Measurements from ENCODE around the gene C20orf96. TPM values are rescaled to one million over a fixed set of nuclear protein-coding genes. Genes with fewer than 3 reads are reported as not detected.
"Not testable (repeated sequence)": the region's sequence is repeated elsewhere in the genome, so short reads cannot be mapped to it uniquely, and the experiment has no call there.

C20orf96 gene
- 17.0 and 20.0 TPM in 2 replicates for total RNA-seq
- polyA plus RNA-seq = 17.2 and 17.7 TPM in 2 replicates
- polyA plus RNA-seq (2011; cell fraction: cytosol; rRNA removed) = 14.0 and 14.3 TPM in 2 replicates
- polyA plus RNA-seq (2011; cell fraction: nucleus; rRNA removed) = 51.4 and 61.9 TPM in 2 replicates
- polyA plus RNA-seq (2012) = 22.2 and 23.0 TPM in 2 replicates
- polyA minus RNA-seq = 9.0 and 15.1 TPM in 2 replicates
- not detected for polyA minus RNA-seq (2011; cell fraction: cytosol; rRNA and poly(A)+ RNA removed)
- polyA minus RNA-seq (2011; cell fraction: nucleus; rRNA and poly(A)+ RNA removed) = 14.0 and 17.0 TPM in 2 replicates
- percentile 56 among the genes with signal in this experiment for Bru-seq, nascent RNA
- percentile 68 among the genes with signal in this experiment for BruChase-seq, experiment 1, labeled RNA remaining after a 6-hour chase
- percentile 62 among the genes with signal in this experiment for BruChase-seq, experiment 2, labeled RNA remaining after a 2-hour chase
- long read RNA-seq, transcript C20orf96-202 (9 exons, 1,420 nt) = major isoform, 16 of 64 reads
- long read RNA-seq, partial matches to known transcripts = 13 of 64 reads
- long read RNA-seq, other reads (novel, unspliced or antisense) = 34 of 64 reads

- Histone ChIP-seq H4K20me1 (replicated peaks; ENCODE audit: control insufficient read depth, extremely low read depth, insufficient read depth, low read length) (no peaks in the 10 kb centered on the region), H3K9me3 (replicated peaks; ENCODE audit: control insufficient read depth, insufficient read depth, low read length) (no peaks in the 10 kb centered on the region), H3K27ac (ENCODE audit: insufficient read depth, low read depth, low read length) (peak within 1 kb of the TSS; percentile 54), H2AFZ (ENCODE audit: low read depth, low read length) (peak within 1 kb of the TSS; percentile 87), H3K27me3 (ENCODE audit: control insufficient read depth in 2 of 2, insufficient read depth in 2 of 2, low read length in 2 of 2) (no peaks in the 10 kb centered on the region), H3K4me3 (replicated peaks in 1 of 3; ENCODE audit: insufficient read depth in 1 of 3, low read depth in 1 of 3, low read length in 3 of 3) (peak within 1 kb of the TSS; percentile 82 to 98 (median 87)), H3K36me3 (ENCODE audit: control insufficient read depth in 2 of 2, extremely low read depth in 1 of 2, insufficient read depth in 2 of 2, low read length in 2 of 2) (no peaks in the 10 kb centered on the region), H3K79me2 (ENCODE audit: control insufficient read depth, insufficient read depth, low read length) (peaks cover 11% of the 10 kb centered on the region), H3K4me1 (ENCODE audit: control insufficient read depth, extremely low read depth, insufficient read depth, low read length) (peaks cover 27% of the 10 kb centered on the region), H3K4me2 (ENCODE audit: insufficient read depth, low read length) (peak within 1 kb of the TSS; percentile 86), H3K9ac (replicated peaks; ENCODE audit: extremely low read depth, insufficient read depth, low read length) (peak within 1 kb of the TSS; percentile 78), H3K9me1 (replicated peaks; ENCODE audit: control insufficient read depth, extremely low read depth, insufficient read depth, low read length) (no peaks in the 10 kb centered on the region)
- DNase-seq (ENCODE audit: low read depth, low spot score) (peak; percentile 94), FAIRE-seq (peak; percentile 98)
- TF ChIP-seq GATA2 (IDR thresholded peaks at IDR 0.05; ENCODE audit: insufficient read depth, insufficient read length, low read depth, low read length) (no peak), POLR2A (IDR thresholded peaks at IDR 0.05; ENCODE audit: low read depth, low read length) (peak; percentile 70), EZH2 (IDR thresholded peaks at IDR 0.05; ENCODE audit: borderline replicate concordance, low read depth, low read length, severe bottlenecking) (no peak), JUN (IDR thresholded peaks at IDR 0.05; ENCODE audit: borderline replicate concordance, insufficient read depth, insufficient read length, low read depth) (no peak), POLR2AphosphoS5 (IDR thresholded peaks at IDR 0.05; ENCODE audit: insufficient read depth, low read depth, low read length) (peak; percentile 46), MYC (IDR thresholded peaks at IDR 0.05; ENCODE audit: low read depth, low read length) (no peak), CTCF (IDR thresholded peaks at IDR 0.05; ENCODE audit: extremely low read depth in 1 of 2, insufficient read depth in 1 of 2, low read depth in 1 of 2, low read length in 2 of 2) (peak; percentile 22 to 62), MAX (IDR thresholded peaks at IDR 0.05; ENCODE audit: insufficient read depth, insufficient read length) (no peak), FOS (IDR thresholded peaks at IDR 0.05; ENCODE audit: borderline replicate concordance, insufficient read depth, low read length) (no peak)
- POLR2A ChIA-PET = no interaction called here
- TSS peak; percentile 57 for BruUV-seq (replicated peaks)
- intact Hi-C loops (cut with micrococcal nuclease) = loop anchor here (1.0 kb wide), 3 partner anchors 8 to 37 kb away; no protein-coding TSS in a partner anchor
- CTCF ChIA-PET = interaction anchor here (1.9 kb wide), 1 partner anchor 24 kb away, joined by 5 read pairs; no protein-coding TSS in a partner anchor
- dilution Hi-C loops (cut with MboI; ENCODE audit: extremely low pct_ligation_motif_present, low sequenced_read_pairs) = no loop called here
Observed at GRCh38 chr20:290084-290831, at the start of gene C20orf96. Gene C20orf96 (minus strand): TSS chr20:290750. CDS start chr20:290610, 140 bp downstream.

GRCh38 chr20:336040-336439 is 45.5 kb upstream of the C20orf96 start:
- H3K79me2 ChIP-seq (ENCODE audit: control insufficient read depth, insufficient read depth, low read length); FAIRE-seq; H3K4me1 ChIP-seq (ENCODE audit: control insufficient read depth, extremely low read depth, insufficient read depth, low read length); H3K27me3 ChIP-seq (ENCODE audit: control insufficient read depth in 2 of 2, insufficient read depth in 2 of 2, low read length in 2 of 2); H3K9me3 ChIP-seq (replicated peaks; ENCODE audit: control insufficient read depth, insufficient read depth, low read length); POLR2A ChIA-PET; H3K9me1 ChIP-seq (replicated peaks; ENCODE audit: control insufficient read depth, extremely low read depth, insufficient read depth, low read length); H3K9ac ChIP-seq (replicated peaks; ENCODE audit: extremely low read depth, insufficient read depth, low read length); intact Hi-C loops (cut with micrococcal nuclease); DNase-seq (ENCODE audit: low read depth, low spot score); H3K36me3 ChIP-seq (ENCODE audit: control insufficient read depth in 2 of 2, extremely low read depth in 1 of 2, insufficient read depth in 2 of 2, low read length in 2 of 2); H2AFZ ChIP-seq (ENCODE audit: low read depth, low read length); H3K4me3 ChIP-seq (replicated peaks in 1 of 3; ENCODE audit: insufficient read depth in 1 of 3, low read depth in 1 of 3, low read length in 3 of 3); H3K27ac ChIP-seq (ENCODE audit: insufficient read depth, low read depth, low read length); H3K4me2 ChIP-seq (ENCODE audit: insufficient read depth, low read length); H4K20me1 ChIP-seq (replicated peaks; ENCODE audit: control insufficient read depth, extremely low read depth, insufficient read depth, low read length); BruUV-seq (replicated peaks); dilution Hi-C loops (cut with MboI; ENCODE audit: extremely low pct_ligation_motif_present, low sequenced_read_pairs); CTCF ChIA-PET: not testable (repeated sequence)
